KOPT-K1 (cell line): ENCODE measurements around the gene MAGED2.
"Not testable (repeated sequence)": the region's sequence is repeated elsewhere in the genome, so short reads cannot be mapped to it uniquely, and the experiment has no call there.

ENCODE experiments used
- H3K27ac ChIP-seq: fragments of 200-600 bp; sonication (generic); 2 replicates; pipeline ENCODE4 v1.5.1; 2016; ENCODE audit warnings: antibody characterized with exemption, mild to moderate bottlenecking, low read depth, low read length; ENCODE audit not compliant: poor library complexity, severe bottlenecking
- H3K36me3 ChIP-seq: fragments of 200-600 bp; sonication (generic); 2 replicates; pipeline ENCODE4 v1.5.1; 2017; ENCODE audit warnings: antibody characterized with exemption, mild to moderate bottlenecking, low read length, moderate library complexity; ENCODE audit not compliant: insufficient read depth
- H3K9me3 ChIP-seq: fragments of 200-600 bp; sonication (generic); 2 replicates; pipeline ENCODE4 v1.5.1; 2017; ENCODE audit warnings: antibody characterized with exemption, low read length, mild to moderate bottlenecking; ENCODE audit not compliant: insufficient read depth, poor library complexity, severe bottlenecking

The MAGED2 gene

DNA sequence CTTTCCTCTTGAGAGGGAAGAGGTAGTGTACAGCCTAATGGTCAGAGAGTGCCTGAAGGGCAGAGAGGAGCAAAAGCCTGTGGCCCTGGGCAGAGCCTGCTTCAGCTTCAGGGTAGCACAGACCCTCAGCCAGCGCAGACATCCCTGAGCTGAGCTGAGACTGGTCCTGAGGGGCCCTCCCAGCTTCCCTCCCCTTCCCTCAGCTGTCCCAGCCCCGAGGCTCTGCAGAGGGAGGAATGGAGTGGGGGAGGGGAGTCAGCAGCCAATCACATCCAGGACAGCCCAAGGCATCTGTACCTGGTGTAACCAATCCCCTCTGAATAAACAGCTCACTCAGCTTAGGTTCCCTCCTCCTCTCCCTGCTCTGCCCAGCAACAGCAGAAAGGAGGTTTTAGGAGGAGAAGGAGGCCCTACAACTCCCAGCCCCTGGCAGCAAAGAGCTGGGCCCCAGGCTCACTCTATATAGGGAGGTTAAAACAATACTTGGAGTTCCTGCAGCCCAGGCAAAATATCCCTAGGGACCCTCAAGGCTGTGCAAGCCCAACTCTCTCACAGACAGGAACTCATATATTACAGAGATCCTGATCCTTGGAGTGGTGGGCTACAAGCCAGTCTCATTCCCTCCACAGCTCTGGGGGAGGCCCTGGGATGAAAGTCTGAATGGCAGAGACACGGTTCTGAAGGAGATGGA lies 33.8 kb downstream of the MAGED2 start:
- H3K9me3 ChIP-seq, H3K27ac ChIP-seq, H3K36me3 ChIP-seq: not testable (repeated sequence)

DNA sequence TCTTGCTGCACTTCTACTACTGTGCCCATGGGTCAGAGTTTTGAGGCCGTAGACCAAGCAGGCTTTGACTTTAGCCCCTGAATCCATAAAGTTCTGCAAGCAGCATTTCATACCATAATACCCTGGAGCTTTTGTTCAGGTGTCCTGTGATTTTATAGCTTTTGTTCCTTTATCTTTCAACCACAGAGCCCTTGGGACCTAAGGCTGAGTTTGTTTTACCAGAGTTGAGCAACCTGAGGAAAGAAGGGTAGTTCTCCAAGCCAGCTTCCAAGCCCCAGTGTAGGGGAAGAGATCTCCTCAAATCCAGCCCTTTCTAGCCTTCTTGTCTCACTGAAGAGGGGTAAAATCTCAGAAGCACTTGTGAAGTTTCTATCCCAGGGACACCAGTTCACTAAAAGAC lies 35.1 kb downstream of the MAGED2 start:
- no peaks in the 10 kb centered on the region for H3K9me3 ChIP-seq
- H3K36me3 ChIP-seq, result no peaks in the 10 kb centered on the region
- no peak overlapping the region for H3K27ac ChIP-seq

DNA sequence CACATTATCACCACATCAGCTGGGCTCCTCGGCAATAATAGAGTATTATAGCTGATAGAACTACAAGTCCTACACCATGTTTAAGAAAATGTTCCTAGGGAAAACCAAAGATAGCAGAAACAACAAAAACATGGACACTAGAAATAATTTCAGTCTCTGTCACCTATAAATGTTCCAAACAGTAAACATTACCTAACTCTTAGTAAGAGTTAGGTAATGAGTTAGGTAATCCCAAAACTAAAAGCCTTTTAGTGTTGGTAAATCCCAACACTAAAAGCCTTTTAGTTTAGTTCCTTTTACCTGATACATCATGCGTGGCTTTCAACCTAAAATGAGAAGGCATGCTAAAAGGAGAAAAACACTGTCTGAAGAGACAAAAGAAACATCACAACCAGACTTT lies 35.5 kb downstream of the MAGED2 start:
- Histone ChIP-seq H3K27ac (no peak overlapping the region), H3K36me3 (no peaks in the 10 kb centered on the region), H3K9me3 (no peaks in the 10 kb centered on the region)

DNA sequence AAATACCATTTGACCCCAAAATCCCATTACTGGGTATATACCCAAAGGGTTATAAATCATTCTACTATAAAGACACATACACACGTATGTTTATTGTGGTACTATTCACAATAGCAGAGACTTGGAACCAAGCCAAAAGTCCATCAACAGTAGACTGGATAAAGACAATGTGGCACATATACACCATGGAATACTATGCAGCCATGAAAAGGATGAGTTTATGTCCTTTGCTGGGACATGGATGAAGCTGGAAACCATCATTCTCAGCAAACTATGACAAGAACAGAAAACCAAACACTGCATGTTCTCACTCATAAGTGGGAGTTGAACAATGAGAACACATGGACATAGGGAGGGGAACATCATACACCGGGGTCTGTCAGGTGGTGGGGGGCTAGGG lies 40.2 kb downstream of the MAGED2 start:
- not testable (repeated sequence) for H3K9me3 ChIP-seq, H3K27ac ChIP-seq, H3K36me3 ChIP-seq

DNA sequence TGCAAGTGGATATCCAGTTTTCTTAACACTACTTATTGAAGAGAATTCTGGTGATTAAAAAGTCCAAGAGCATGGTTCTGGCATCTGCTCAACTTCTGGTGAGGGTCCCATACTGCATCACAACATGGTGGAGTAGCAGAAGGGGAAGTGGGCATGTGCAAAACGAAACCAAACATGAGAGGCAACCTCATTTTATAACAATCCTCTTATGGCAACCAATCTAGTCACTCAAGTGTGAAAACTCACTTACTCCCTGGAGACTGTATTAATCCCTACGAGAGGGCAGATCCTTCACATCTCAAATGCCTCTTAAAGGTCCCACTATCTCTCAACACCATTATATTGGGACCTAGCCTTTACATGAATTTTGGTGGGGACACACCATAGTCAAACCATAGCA lies 57.7 kb downstream of the MAGED2 start:
- no peaks in the 10 kb centered on the region for H3K36me3 ChIP-seq
- peaks cover 2% of the 10 kb centered on the region for H3K9me3 ChIP-seq
- H3K27ac ChIP-seq, result no peak overlapping the region
